LNCaP clone FGC (cell line): ENCODE data around the gene BCAR3.

ENCODE experiments used
- DNase-seq: peaks from one replicate; pipeline ENCODE4 v3.0.0-alpha.2; 2011; ENCODE audit warnings: low read depth
- H3K4me3 ChIP-seq: 2 replicates; pipeline ENCODE4 v1.5.1; 2011; ENCODE audit warnings: mild to moderate bottlenecking, low read depth, low read length, control low read depth
- CTCF ChIP-seq: IDR thresholded peaks from 2 replicates; pipeline ENCODE4 v1.5.1; 2012; ENCODE audit warnings: mild to moderate bottlenecking; ENCODE audit not compliant: control insufficient read depth, insufficient read depth; ENCODE audit errors: extremely low read depth

BCAR3 gene

GRCh38 chr1:93552741-93553455 is 128.7 kb downstream of the BCAR3 start:
- no peak for TF ChIP-seq CTCF
- H3K4me3 ChIP-seq = no peak overlapping the region
- DNase-seq = no peak

- TF ChIP-seq CTCF = no peak
- H3K4me3 ChIP-seq = no peak overlapping the region
- DNase-seq = no peak
Observed at GRCh38 chr1:93549811-93550210, 131.8 kb downstream of the BCAR3 start.

- no peak overlapping the region for H3K4me3 ChIP-seq
- DNase-seq = no peak
- TF ChIP-seq CTCF = no peak
Observed at GRCh38 chr1:93549131-93549530, 132.5 kb downstream of the BCAR3 start.

DNA sequence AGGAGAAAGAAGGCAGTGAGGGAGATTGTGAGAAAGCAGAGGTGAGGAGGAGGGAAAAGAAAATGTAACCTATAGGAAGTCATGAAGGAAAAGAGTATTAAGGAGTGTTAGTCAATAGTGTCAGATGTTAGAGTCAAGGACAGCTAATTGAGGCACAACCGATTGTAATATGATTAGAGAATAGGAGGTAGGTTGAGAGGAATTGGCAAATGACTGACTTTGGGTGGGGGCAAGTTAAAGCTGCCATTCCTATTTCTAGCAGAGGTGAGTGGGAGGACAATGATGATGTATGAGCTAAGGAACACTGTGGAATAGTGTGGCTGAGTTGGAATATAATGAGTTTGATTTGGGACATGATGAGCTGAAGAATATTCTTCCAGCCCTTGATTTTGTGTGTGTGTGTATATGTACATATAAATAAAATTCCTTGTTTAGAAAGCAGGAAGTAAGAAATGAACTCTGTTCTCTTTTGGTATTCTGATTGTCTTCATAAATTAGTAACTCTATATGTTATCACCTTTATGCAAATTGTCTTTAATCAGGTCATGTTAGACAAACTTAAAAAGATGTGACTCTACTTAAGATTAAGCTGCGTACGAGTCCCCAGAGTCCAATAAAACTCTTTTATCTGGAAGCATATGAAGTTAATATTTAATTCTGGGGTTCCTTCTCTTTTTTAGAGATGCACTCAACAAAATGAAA is 135.3 kb downstream of the BCAR3 start:
- H3K4me3 ChIP-seq = no peak overlapping the region
- DNase-seq = no peak
- no peak for TF ChIP-seq CTCF

- no peak overlapping the region for H3K4me3 ChIP-seq
- no peak for DNase-seq
- no peak for TF ChIP-seq CTCF
Observed at GRCh38 chr1:93542398-93542797, 139.2 kb downstream of the BCAR3 start.

DNA sequence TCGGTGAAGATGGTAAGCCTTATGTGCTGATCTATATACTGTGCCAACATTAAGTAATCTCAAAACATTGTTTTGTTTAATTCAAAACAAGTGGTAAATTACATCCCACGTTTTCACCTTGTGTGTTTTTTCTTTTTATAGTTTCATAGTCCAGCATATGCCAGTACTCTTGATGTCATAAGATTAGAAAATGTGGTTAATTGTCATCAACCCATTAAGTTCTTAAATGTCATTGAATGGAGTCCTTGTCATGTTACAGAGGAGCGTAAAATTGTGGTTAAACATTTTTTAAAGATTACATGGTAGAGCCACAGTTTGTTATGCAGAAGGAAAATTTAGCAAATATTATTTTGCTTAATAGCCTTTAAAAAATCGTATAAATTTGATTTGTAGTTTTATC is 140.6 kb downstream of the BCAR3 start:
- no peak for TF ChIP-seq CTCF
- no peak for DNase-seq
- no peak overlapping the region for H3K4me3 ChIP-seq
